Osteocyte (in vitro differentiated cells): Measurements from ENCODE around the gene TRIM47. TPM values are rescaled to one million over a fixed set of nuclear protein-coding genes. Genes with fewer than 3 reads are reported as not detected.

Source experiments
- DNase-seq: peaks from one replicate; pipeline ENCODE4 v3.0.0; 2021; ENCODE audit warnings: mixed read lengths; ENCODE audit not compliant: unreplicated experiment; ENCODE audit errors: extremely low spot score
- H3K27ac Mint-ChIP-seq: one replicate; pipeline ENCODE4 v1.8.0; 2021; ENCODE audit warnings: mild to moderate bottlenecking, mixed read lengths; ENCODE audit not compliant: unreplicated experiment
- H3K27me3 Mint-ChIP-seq: one replicate; pipeline ENCODE4 v1.8.0; 2021; ENCODE audit warnings: mixed read lengths; ENCODE audit not compliant: unreplicated experiment
- H3K36me3 Mint-ChIP-seq: one replicate; pipeline ENCODE4 v1.8.0; 2021; ENCODE audit warnings: mixed read lengths; ENCODE audit not compliant: unreplicated experiment
- H3K4me1 Mint-ChIP-seq: one replicate; pipeline ENCODE4 v1.8.0; 2021; ENCODE audit warnings: mixed read lengths; ENCODE audit not compliant: unreplicated experiment
- H3K4me3 Mint-ChIP-seq: one replicate; pipeline ENCODE4 v1.8.0; 2021; ENCODE audit warnings: mild to moderate bottlenecking, moderate library complexity, mixed read lengths; ENCODE audit not compliant: unreplicated experiment
- H3K9me3 Mint-ChIP-seq: one replicate; pipeline ENCODE4 v1.8.0; 2021; ENCODE audit warnings: mixed read lengths; ENCODE audit not compliant: unreplicated experiment
- total RNA-seq: library from RNA; stranded (reverse); gene quantifications from 2 replicates; pipeline ENCODE4 v1.2.1, GENCODE V29; 2021
- TF ChIP-seq, protein P1 (sequence below): fragments of 200-600 bp; sonication (generic); IDR thresholded peaks from 2 replicates; pipeline ENCODE4 v1.5.0; 2021; ENCODE audit warnings: antibody characterized with exemption, mild to moderate bottlenecking, moderate library complexity

The TRIM47 gene
- total RNA-seq, 1 donor from 2014 or later, result 33.3 TPM

- TF ChIP-seq, protein P1, sequence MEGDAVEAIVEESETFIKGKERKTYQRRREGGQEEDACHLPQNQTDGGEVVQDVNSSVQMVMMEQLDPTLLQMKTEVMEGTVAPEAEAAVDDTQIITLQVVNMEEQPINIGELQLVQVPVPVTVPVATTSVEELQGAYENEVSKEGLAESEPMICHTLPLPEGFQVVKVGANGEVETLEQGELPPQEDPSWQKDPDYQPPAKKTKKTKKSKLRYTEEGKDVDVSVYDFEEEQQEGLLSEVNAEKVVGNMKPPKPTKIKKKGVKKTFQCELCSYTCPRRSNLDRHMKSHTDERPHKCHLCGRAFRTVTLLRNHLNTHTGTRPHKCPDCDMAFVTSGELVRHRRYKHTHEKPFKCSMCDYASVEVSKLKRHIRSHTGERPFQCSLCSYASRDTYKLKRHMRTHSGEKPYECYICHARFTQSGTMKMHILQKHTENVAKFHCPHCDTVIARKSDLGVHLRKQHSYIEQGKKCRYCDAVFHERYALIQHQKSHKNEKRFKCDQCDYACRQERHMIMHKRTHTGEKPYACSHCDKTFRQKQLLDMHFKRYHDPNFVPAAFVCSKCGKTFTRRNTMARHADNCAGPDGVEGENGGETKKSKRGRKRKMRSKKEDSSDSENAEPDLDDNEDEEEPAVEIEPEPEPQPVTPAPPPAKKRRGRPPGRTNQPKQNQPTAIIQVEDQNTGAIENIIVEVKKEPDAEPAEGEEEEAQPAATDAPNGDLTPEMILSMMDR, result no peak
- peak overlapping the region; percentile 27 for H3K27ac Mint-ChIP-seq
- no peaks in the 10 kb centered on the region for H3K27me3 Mint-ChIP-seq
- no peak overlapping the region for H3K4me3 Mint-ChIP-seq
- no peak for DNase-seq
- peaks cover 24% of the 10 kb centered on the region for H3K4me1 Mint-ChIP-seq
- H3K9me3 Mint-ChIP-seq, result no peaks in the 10 kb centered on the region
- H3K36me3 Mint-ChIP-seq, result peaks cover 3% of the 10 kb centered on the region
Observed at GRCh38 chr17:75828076-75828400, 50.3 kb downstream of the TRIM47 start.

DNA sequence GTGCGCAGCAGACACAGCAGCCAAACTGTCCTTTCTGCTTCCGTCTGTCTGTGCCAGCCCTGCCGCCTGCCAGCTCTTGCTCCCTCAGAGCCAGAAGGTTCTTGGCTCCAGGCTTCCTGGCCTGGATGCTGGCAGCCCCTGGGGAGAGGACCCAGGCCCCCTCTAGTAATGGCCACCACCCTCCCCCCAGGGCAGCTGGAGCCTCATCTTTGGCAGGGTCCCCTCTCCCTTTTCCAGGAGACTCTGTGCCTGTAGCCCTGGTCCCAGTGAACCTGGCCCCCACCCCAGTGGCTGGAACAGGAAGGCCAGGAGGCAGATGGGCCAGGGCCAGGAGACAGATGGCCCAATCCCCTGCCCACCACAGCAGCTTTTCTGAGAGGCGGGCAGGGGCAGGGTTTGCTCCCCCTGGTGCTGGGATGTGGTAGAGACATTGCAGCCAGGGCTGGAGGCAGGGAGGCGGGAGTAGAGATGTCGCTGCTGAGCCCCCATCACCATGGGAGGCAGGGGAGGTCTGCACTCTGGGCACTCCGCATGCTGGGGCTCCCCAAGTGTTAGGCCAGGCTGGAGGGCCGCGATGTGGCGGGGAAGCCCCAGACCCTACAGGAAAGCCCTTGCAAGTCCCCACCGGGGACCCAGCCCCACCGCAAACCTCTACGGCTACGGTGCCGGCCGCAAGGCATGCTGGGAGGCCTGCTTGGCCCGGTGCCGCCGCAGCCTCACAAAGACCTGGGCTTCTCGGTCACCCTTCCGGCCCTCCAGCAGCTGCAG lies 50.9 kb downstream of the TRIM47 start:
- Mint-ChIP-seq H3K36me3 (peaks cover 3% of the 10 kb centered on the region), H3K4me3 (no peak overlapping the region), H3K27me3 (no peaks in the 10 kb centered on the region), H3K27ac (peak overlapping the region; percentile 56), H3K9me3 (no peaks in the 10 kb centered on the region), H3K4me1 (peaks cover 24% of the 10 kb centered on the region)
- TF ChIP-seq, protein P1, result peak; percentile 76
- no peak for DNase-seq

GRCh38 chr17:75826561-75827307 lies 51.6 kb downstream of the TRIM47 start:
- Mint-ChIP-seq H3K4me3 (no peak overlapping the region), H3K9me3 (no peaks in the 10 kb centered on the region), H3K4me1 (peaks cover 24% of the 10 kb centered on the region), H3K27me3 (no peaks in the 10 kb centered on the region), H3K36me3 (peaks cover 3% of the 10 kb centered on the region), H3K27ac (peak overlapping the region; percentile 56)
- no peak for DNase-seq
- TF ChIP-seq, protein P1, result no peak

DNA sequence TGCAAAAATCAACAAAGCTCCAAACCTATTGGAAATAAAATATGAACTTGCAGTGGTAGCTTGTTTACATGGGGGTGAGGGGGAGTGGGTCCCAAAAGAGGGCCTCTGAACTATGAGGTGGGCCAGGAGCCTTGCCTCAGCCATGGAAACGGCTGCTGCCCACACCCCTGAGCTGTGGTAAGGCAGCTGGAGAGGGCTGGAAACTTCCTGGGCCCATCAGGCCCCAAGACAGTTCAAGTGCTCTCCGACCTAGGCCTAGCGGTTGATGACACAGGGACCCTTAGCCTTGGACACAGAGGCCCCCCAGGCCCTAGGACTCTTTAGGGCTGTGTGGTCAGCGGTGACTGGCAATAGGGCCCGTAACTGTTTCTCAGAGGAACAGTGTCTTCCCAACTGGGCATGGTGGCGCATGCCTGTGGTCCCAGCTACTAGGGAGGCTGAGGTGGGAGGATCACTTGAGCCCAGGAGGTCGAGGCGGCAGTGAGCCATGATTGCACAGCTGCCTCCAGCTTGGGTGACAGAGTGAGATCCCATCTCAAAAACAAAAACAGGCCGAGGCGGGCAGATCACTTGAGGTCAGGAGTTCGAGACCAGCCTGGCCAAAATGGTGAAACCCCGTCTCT lies 52.5 kb downstream of the TRIM47 start:
- Mint-ChIP-seq H3K4me3 (no peak overlapping the region), H3K9me3 (no peaks in the 10 kb centered on the region), H3K36me3 (peaks cover 10% of the 10 kb centered on the region), H3K27ac (no peak overlapping the region), H3K4me1 (peaks cover 24% of the 10 kb centered on the region), H3K27me3 (no peaks in the 10 kb centered on the region)
- no peak for DNase-seq
- TF ChIP-seq, protein P1, result no peak

DNA sequence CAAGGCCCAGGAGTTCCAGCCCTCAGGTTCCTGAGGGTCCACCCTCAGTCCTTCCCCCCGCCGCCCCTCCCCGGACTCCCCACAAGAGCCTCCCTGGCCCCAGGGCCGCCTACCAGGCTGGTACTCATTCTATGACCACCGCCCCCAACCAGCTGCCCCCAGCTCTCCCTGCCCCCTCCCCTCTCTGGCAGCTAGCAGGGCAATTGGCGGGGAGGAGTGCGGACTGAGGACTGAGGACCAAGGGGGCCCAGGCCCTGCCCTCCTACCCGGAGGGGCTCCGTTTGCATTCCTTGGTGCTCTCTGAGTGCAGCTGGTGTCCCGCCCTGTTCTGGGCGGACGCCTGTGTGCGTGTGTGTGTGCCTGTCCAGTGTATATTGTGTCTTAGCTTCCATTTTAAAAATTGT lies 53.2 kb downstream of the TRIM47 start:
- H3K4me3 Mint-ChIP-seq, result no peak overlapping the region
- no peaks in the 10 kb centered on the region for H3K27me3 Mint-ChIP-seq
- TF ChIP-seq, protein P1, result no peak
- no peak for DNase-seq
- H3K9me3 Mint-ChIP-seq, result no peaks in the 10 kb centered on the region
- peak overlapping the region; percentile 56 for H3K27ac Mint-ChIP-seq
- peaks cover 12% of the 10 kb centered on the region for H3K36me3 Mint-ChIP-seq
- H3K4me1 Mint-ChIP-seq, result peaks cover 24% of the 10 kb centered on the region
